Ishikawa (cell line): Measurements from ENCODE around the gene GCH1.

Experiments
- CEBPB ChIP-seq: IDR thresholded peaks from 2 replicates; pipeline ENCODE4 v1.6.1; 2012
- CREB1 ChIP-seq: IDR thresholded peaks from 2 replicates; pipeline ENCODE4 v1.6.1; 2012; ENCODE audit warnings: low read depth
- EGR1 ChIP-seq: IDR thresholded peaks from 2 replicates; pipeline ENCODE4 v1.6.1; 2012
- EP300 ChIP-seq: IDR thresholded peaks from 2 replicates; pipeline ENCODE4 v1.6.1; 2012; ENCODE audit warnings: borderline replicate concordance
- FOXM1 ChIP-seq: IDR thresholded peaks from 2 replicates; pipeline ENCODE4 v1.6.1; 2012; ENCODE audit warnings: low read depth, borderline replicate concordance
- MAX ChIP-seq: IDR thresholded peaks from 2 replicates; pipeline ENCODE4 v1.6.1; 2012
- NFIC ChIP-seq: IDR thresholded peaks from 2 replicates; pipeline ENCODE4 v1.6.1; 2012
- RAD21 ChIP-seq: IDR thresholded peaks from 2 replicates; pipeline ENCODE4 v1.6.1; 2012; ENCODE audit warnings: low read depth
- TAF1 ChIP-seq: IDR thresholded peaks from 2 replicates; pipeline ENCODE4 v1.6.1; 2012; ENCODE audit warnings: low read depth, mild to moderate bottlenecking
- TCF12 ChIP-seq: IDR thresholded peaks from 2 replicates; pipeline ENCODE4 v1.6.1; 2012; ENCODE audit warnings: low read depth
- TEAD4 ChIP-seq: IDR thresholded peaks from 2 replicates; pipeline ENCODE4 v1.6.1; 2012
- YY1 ChIP-seq: IDR thresholded peaks from 2 replicates; pipeline ENCODE4 v1.6.1; 2012; ENCODE audit warnings: low read depth
- ZBTB7A ChIP-seq: IDR thresholded peaks from 2 replicates; pipeline ENCODE4 v1.6.1; 2012; ENCODE audit warnings: low read depth
- TF ChIP-seq, protein P1 (sequence below): IDR thresholded peaks from 2 replicates; pipeline ENCODE4 v1.6.1; 2012; ENCODE audit warnings: low read depth, mild to moderate bottlenecking
- TF ChIP-seq, protein P2 (sequence below): IDR thresholded peaks from 2 replicates; pipeline ENCODE4 v1.6.1; 2012

GCH1 gene

DNA sequence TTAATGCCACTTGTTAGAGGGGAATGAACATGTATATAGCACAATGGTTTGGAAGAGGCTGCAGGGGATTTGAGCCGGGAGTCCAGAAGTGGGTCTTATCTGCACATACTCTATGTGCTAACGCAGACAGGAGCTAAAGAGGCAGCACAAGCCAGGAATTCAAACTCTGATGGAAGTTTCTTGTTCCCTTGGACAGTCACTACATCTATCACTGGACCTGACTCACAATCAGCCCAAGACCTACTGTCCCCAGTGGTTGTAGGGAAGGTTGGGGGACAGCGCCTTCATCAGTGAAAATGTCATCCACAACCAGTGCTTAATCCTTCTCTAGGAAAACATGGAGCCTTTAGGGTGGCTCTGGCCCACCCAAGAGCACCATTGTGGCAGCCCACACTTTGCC lies 107.8 kb downstream of the GCH1 start:
- no peak for TF ChIP-seq ZBTB7A
- TF ChIP-seq EP300 = no peak
- TF ChIP-seq, protein P1, sequence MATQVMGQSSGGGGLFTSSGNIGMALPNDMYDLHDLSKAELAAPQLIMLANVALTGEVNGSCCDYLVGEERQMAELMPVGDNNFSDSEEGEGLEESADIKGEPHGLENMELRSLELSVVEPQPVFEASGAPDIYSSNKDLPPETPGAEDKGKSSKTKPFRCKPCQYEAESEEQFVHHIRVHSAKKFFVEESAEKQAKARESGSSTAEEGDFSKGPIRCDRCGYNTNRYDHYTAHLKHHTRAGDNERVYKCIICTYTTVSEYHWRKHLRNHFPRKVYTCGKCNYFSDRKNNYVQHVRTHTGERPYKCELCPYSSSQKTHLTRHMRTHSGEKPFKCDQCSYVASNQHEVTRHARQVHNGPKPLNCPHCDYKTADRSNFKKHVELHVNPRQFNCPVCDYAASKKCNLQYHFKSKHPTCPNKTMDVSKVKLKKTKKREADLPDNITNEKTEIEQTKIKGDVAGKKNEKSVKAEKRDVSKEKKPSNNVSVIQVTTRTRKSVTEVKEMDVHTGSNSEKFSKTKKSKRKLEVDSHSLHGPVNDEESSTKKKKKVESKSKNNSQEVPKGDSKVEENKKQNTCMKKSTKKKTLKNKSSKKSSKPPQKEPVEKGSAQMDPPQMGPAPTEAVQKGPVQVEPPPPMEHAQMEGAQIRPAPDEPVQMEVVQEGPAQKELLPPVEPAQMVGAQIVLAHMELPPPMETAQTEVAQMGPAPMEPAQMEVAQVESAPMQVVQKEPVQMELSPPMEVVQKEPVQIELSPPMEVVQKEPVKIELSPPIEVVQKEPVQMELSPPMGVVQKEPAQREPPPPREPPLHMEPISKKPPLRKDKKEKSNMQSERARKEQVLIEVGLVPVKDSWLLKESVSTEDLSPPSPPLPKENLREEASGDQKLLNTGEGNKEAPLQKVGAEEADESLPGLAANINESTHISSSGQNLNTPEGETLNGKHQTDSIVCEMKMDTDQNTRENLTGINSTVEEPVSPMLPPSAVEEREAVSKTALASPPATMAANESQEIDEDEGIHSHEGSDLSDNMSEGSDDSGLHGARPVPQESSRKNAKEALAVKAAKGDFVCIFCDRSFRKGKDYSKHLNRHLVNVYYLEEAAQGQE = no peak
- TF ChIP-seq, protein P2, sequence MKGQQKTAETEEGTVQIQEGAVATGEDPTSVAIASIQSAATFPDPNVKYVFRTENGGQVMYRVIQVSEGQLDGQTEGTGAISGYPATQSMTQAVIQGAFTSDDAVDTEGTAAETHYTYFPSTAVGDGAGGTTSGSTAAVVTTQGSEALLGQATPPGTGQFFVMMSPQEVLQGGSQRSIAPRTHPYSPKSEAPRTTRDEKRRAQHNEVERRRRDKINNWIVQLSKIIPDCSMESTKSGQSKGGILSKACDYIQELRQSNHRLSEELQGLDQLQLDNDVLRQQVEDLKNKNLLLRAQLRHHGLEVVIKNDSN = no peak
- no peak for TF ChIP-seq CEBPB
- no peak for TF ChIP-seq NFIC
- no peak for TF ChIP-seq TEAD4
- TF ChIP-seq TAF1 = no peak
- TF ChIP-seq RAD21 = no peak
- TF ChIP-seq EGR1 = no peak
- no peak for TF ChIP-seq CREB1
- TF ChIP-seq TCF12 = no peak
- TF ChIP-seq YY1 = no peak
- TF ChIP-seq MAX = no peak
- TF ChIP-seq FOXM1 = no peak

- TF ChIP-seq TEAD4 (no peak), MAX (no peak), NFIC (no peak)
- TF ChIP-seq, protein P2 = no peak
Measured at GRCh38 chr14:54794159-54794558, 108.5 kb downstream of the GCH1 start.

DNA sequence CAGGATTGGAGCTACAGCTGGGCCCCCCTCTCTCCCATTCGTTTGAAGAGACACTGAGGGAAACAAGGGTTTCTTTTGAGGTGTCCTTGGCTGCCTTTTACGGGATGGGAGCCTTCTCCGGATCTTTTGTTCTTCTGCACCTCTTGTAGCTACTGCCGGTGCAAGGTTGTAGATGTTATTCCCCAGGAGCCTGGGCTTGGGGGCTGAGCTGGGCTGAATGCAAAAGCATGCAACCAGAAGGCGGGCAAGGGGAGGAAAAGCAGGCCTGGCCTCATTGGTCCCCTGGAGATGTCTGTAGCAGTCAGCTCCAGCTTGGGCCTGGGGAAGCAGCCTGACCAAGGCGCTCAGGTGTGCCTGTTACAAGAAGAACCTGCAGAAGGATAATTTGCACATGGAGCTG lies 110.3 kb downstream of the GCH1 start:
- TF ChIP-seq TAF1 (no peak), FOXM1 (no peak), NFIC (no peak), ZBTB7A (no peak), MAX (no peak)
